GM19395 (cell line): ENCODE measurements around the gene PLD4.
"Not testable (repeated sequence)": the region's sequence is repeated elsewhere in the genome, so short reads cannot be mapped to it uniquely, and the experiment has no call there.

Source experiments
- ATAC-seq: cut with Tn5 transposase; IDR thresholded peaks from one replicate; pipeline ENCODE4 v1.9.1; 2021; ENCODE audit warnings: mild to moderate bottlenecking, moderate library complexity; ENCODE audit not compliant: unreplicated experiment

PLD4 gene

DNA sequence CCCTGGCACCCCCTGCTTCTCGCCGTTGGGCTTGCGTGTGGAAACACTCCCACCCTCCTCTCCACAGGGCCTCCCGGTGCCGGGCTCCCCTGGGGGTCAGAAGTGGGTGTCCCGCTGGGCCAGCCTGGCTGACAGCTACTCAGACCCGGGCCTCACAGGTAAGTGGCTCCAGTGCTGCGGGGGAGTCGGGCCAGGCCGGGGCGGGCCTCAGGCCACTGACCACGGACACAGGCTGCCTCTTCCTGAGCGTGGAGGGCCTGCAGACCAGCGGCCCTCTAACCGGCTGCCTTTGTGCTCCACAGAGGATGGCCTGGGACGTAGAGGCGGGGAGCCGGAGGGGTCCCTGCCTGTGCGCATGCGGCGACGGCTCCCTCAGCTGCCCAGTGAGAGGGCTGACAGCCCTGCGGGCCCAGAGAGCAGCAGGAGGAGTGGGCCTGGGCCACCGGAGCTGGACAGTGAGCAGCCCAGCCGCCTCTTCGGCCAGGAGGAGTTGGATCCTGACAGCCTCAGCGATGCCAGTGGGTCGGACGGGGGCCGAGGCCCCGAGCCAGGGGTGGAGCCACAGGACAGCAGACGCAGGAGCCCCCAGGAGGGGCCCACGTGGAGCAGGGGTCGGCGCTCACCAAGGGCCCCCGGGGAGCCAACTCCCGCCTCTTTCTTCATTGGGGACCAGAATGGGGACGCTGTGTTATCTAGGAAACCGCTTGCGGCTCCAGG lies 38.5 kb upstream of the PLD4 start:
- no peak for ATAC-seq

- no peak for ATAC-seq
Observed at GRCh38 chr14:104886690-104887622, 37.7 kb upstream of the PLD4 start.

GRCh38 chr14:104887623-104888488 lies 36.8 kb upstream of the PLD4 start:
- ATAC-seq: no peak

GRCh38 chr14:104888489-104889374 lies 35.9 kb upstream of the PLD4 start:
- no peak for ATAC-seq

- no peak for ATAC-seq
Observed at GRCh38 chr14:104889375-104889757, 35.3 kb upstream of the PLD4 start.

DNA sequence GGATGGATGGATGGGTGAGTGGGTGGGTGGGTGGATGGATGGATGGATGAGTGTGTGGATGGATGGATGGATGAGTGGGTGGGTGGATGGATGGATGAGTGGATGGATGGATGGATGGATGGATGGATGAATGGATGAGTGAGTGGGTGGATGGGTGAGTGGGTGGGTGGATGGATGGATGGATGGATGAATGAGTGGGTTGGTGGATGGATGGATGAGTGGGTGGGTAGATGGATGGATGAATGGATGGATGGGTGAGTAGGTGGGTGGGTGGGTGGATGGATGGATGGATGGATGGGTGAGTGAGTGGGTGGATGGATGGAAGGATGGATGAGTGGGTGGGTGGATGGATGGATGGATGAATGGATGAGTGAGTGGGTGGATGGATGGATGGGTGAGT lies 34.4 kb upstream of the PLD4 start:
- ATAC-seq: not testable (repeated sequence)

GRCh38 chr14:104891121-104891551 lies 33.5 kb upstream of the PLD4 start:
- ATAC-seq: no peak

- no peak for ATAC-seq
Observed at GRCh38 chr14:104891664-104892530, 32.8 kb upstream of the PLD4 start.

GRCh38 chr14:104892531-104893434 lies 31.9 kb upstream of the PLD4 start:
- no peak for ATAC-seq

DNA sequence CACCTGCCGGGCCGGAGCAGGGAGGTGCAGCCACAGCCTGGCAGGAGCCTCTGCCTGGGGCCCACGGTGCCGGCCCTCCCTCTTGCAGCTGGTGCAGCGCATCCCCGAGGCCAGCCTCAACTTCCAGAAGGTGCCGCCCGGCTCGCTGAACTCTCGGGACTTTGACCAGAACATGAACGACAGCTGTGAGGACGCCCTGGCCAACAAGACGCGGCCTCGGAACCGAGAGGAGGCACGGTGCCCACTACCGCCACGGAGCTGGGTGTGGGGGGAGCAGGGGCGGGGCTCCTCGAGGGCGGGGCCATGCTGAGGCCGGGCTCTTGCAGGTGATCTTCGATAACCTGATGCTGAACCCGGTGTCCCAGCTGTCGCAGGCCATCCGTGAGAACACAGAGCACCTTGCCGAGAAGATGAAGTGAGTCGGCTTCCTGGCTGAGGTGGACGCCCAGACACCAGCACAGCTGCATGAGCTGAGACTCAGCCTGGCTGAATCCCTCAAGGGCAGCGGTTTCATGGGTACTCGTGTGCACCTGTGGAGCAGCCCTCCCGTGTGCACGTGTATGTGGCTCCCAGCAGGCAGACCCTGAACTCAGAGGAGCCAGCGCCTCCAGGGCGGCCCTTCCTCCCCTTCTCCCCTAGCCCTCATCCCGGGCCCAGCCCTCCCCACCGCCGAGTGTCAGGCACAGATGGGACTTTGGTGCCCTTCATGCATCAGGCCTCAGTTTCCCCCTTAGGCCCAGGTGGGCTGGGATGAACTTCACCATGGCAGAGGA lies 31.1 kb upstream of the PLD4 start:
- no peak for ATAC-seq

DNA sequence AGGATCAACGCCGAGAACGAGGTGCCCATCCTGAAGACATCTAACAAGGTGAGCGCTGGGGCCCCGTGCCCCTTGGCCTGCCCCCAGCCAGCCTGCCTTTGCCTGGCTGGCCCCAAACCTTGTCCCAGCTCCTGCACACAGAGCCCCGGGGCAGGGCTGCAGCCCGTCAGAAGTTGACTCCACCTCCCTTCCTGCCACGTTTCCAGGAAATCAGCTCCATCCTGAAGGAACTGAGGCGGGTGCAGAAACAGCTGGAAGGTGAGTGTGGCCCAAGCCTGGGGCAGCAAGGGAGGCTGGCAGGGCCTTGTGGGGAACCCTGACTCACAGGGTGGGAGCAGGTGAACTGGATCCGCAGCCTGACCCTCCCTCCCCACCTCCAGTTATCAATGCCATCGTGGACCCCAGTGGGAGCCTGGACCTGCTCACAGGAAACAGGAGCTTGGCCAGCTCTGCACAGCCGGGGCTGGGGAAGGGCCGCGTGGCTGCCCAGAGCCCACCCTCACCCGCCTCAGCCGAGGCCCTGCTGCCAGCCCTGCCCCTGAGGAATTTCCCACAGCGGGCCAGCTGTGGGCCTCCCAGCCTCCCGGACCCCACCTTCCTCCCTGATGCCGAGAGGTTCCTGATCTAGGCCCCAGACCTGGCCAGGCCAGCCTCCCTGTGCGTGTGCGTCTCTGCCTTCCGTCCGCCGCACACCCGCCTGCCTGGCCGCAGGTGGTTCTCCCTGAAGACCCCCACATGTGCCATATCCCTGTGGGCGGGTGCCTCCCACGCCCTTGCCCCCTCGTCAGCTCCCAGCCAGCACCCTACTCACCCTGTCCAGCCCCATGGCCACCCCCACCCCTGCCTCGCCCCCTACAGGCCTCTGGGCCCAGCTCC lies 30.1 kb upstream of the PLD4 start:
- ATAC-seq: no peak

GRCh38 chr14:104895207-104895785 lies 29.4 kb upstream of the PLD4 start:
- ATAC-seq: no peak

DNA sequence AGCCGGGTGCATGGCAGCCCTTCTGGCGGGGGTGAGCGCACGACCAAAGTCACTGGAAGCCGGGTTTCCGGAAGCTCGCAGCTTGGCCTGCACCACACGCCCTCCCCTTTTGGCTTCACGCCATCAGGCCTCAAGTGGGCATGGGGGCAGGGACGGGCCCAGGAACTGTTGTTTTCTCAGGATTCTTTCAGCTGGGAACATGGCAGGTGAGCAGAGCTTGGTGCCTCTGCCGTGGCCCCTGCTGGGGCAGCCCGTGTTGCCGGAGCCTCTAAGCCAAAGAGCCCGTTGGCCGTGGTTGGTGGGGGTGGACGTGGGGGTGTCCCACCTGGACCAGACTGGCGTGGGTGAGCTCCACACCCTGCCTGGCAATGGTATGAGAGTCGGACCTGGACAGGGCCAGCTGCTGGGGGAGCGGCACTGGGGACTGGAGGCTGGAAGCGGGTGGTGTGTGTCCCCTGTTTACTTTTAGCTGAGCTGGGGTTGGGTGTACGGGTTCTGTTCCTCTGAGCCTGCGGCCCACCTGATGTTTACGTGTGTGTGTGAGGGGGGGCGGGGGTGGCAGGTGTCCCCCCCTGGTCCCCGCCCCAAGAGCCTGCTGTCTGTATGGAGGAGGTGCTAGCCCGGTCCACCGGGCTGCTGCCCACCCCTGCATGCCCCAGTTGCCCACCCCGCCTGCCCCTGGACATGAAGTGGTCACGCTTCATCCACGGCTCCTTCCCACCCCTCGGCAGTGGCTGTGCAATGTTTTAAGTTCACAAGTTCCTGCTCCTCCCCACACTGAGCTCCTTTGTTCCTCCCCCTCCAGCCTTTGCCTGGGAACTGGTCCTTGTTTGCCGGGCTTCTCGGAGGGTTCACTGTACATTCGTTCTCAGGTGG lies 28.7 kb upstream of the PLD4 start:
- ATAC-seq: no peak

- ATAC-seq: no peak
Observed at GRCh38 chr14:104897330-104898194, 27.1 kb upstream of the PLD4 start.
